ENCODE results near the gene SLX4IP.
"Not testable (repeated sequence)": the region's sequence is repeated elsewhere in the genome, so short reads cannot be mapped to it uniquely, and the experiment has no call there.

The SLX4IP gene

GRCh38 chr20:10603971-10604864, 169.1 kb downstream of the SLX4IP start:
- no peak for DNase-seq (ENCODE audit: low read depth in 2 of 2)

GRCh38 chr20:10604865-10605440, 169.8 kb downstream of the SLX4IP start:
- no peak for DNase-seq (ENCODE audit: low read depth in 2 of 2)

GRCh38 chr20:10605547-10606195, 170.6 kb downstream of the SLX4IP start:
- DNase-seq (ENCODE audit: low read depth in 2 of 2) = no peak

GRCh38 chr20:10609276-10609675, 174.2 kb downstream of the SLX4IP start:
- no peak for DNase-seq (ENCODE audit: low read depth in 2 of 2)

GRCh38 chr20:10609770-10610169, 174.7 kb downstream of the SLX4IP start:
- no peak for DNase-seq (ENCODE audit: low read depth in 2 of 2)

- DNase-seq (ENCODE audit: low read depth in 2 of 2) = no peak
Measured at GRCh38 chr20:10610251-10610650, 175.1 kb downstream of the SLX4IP start.

GRCh38 chr20:10611357-10611756, 176.3 kb downstream of the SLX4IP start:
- no peak for DNase-seq (ENCODE audit: low read depth in 2 of 2)

- not testable (repeated sequence) for DNase-seq (ENCODE audit: low read depth in 2 of 2)
Measured at GRCh38 chr20:10613426-10613825, 178.3 kb downstream of the SLX4IP start.

- no peak for DNase-seq (ENCODE audit: low read depth in 2 of 2)
Measured at GRCh38 chr20:10613911-10614310, 178.8 kb downstream of the SLX4IP start.

- no peak for DNase-seq (ENCODE audit: low read depth in 2 of 2)
Measured at GRCh38 chr20:10616212-10616611, 181.1 kb downstream of the SLX4IP start.

- not testable (repeated sequence) for DNase-seq (ENCODE audit: low read depth in 2 of 2)
Measured at GRCh38 chr20:10617549-10618133, 182.5 kb downstream of the SLX4IP start.

- DNase-seq (ENCODE audit: low read depth in 2 of 2) = no peak
Measured at GRCh38 chr20:10618611-10619245, 183.6 kb downstream of the SLX4IP start.

GRCh38 chr20:10619427-10619826, 184.3 kb downstream of the SLX4IP start:
- no peak for DNase-seq (ENCODE audit: low read depth in 2 of 2)

- no peak for DNase-seq (ENCODE audit: low read depth in 2 of 2)
Measured at GRCh38 chr20:10621149-10621548, 186.0 kb downstream of the SLX4IP start.

- no peak for DNase-seq (ENCODE audit: low read depth in 2 of 2)
Measured at GRCh38 chr20:10622657-10623418, 187.7 kb downstream of the SLX4IP start.

GRCh38 chr20:10625641-10626040, 190.5 kb downstream of the SLX4IP start:
- no peak for DNase-seq (ENCODE audit: low read depth in 2 of 2)

GRCh38 chr20:10626896-10627295, 191.8 kb downstream of the SLX4IP start:
- no peak for DNase-seq (ENCODE audit: low read depth in 2 of 2)

GRCh38 chr20:10629946-10630650, 195.0 kb downstream of the SLX4IP start:
- DNase-seq (ENCODE audit: low read depth in 2 of 2) = no peak

GRCh38 chr20:10631126-10631525, 196.0 kb downstream of the SLX4IP start:
- DNase-seq (ENCODE audit: low read depth in 2 of 2) = no peak

GRCh38 chr20:10632721-10633509, 197.8 kb downstream of the SLX4IP start:
- no peak for DNase-seq (ENCODE audit: low read depth in 2 of 2)

All from stimulated activated CD8-positive, alpha-beta memory T cell treated with anti-CD3 and anti-CD28 coated beads, Interleukin-2, amount 100 ng/mL, for 1 hour (primary cell).